ENCODE measurements around the gene STK33. TPM values are rescaled to one million over a fixed set of nuclear protein-coding genes. Genes with fewer than 3 reads are reported as not detected.

STK33 gene
- polyA plus RNA-seq, 1 of the 3 experiments (the other 2 are of a cell fraction) = 12.3 TPM

GRCh38 chr11:8615291-8616032 is 21.4 kb upstream of the STK33 start:
- no peak for DNase-seq
- no peaks in the 10 kb centered on the region for H3K27me3 ChIP-seq (ENCODE audit: insufficient read depth)
- H3K4me3 ChIP-seq (ENCODE audit: low read depth in 2 of 2, low read length in 1 of 2) = no peak overlapping the region
- no peaks in the 10 kb centered on the region for H3K9me2 ChIP-seq
- no peak overlapping the region for H2AFZ ChIP-seq (ENCODE audit: low read depth)
- no peaks in the 10 kb centered on the region for H3F3A ChIP-seq (replicated peaks; ENCODE audit: insufficient read depth)
- no peak overlapping the region for H3K9ac ChIP-seq
- H3K27ac ChIP-seq (ENCODE audit: low read depth in 2 of 2, low read length in 1 of 2) = no peak overlapping the region
- no peak overlapping the region for H3K4me2 ChIP-seq
- H4K20me1 ChIP-seq (ENCODE audit: insufficient read depth) = no peaks in the 10 kb centered on the region
- POLR2A ChIA-PET = no interaction called here
- 82% methylated on average over 4 of the region's 4 CpGs for WGBS (ENCODE audit: low lambda C conversion rate)
- peaks cover 0 to 19% of the 10 kb centered on the region in 2 experiments for H3K36me3 ChIP-seq (replicated peaks in 1 of 2; ENCODE audit: control insufficient read depth in 1 of 2, insufficient read depth in 2 of 2, low read length in 1 of 2)
- H3K9me3 ChIP-seq = no peaks in the 10 kb centered on the region
- H3K4me1 ChIP-seq (ENCODE audit: control insufficient read depth in 1 of 2, insufficient read depth in 2 of 2, low read depth in 1 of 2, low read length in 1 of 2) = no peaks in the 10 kb centered on the region; a peak in 1 of 4 replicates
- CTCF ChIA-PET = no interaction called here
- H3K79me2 ChIP-seq (ENCODE audit: insufficient read depth) = no peaks in the 10 kb centered on the region
- no peak for TF ChIP-seq YY1 (IDR thresholded peaks at IDR 0.05; ENCODE audit: low read depth)

DNA sequence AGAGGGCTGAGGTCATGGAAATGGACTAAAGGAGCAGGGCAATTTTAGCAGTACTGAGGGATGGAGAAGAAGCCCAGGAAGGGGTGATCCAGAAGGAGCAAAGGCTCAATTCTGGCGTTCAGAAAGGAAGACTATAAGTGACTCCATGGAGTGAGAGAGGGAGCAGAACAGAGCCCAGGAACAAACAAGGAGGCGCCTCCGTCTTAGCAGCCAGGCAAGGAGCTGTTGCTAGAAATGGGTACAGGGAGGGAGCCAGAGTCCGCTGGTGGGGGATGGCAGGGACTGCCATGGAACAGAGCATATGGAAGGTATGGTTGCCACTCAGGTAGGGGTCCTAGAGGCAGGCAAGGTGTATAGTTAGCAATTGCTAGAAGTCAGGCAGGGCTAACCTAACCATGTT is 20.5 kb upstream of the STK33 start:
- no peak for TF ChIP-seq YY1 (IDR thresholded peaks at IDR 0.05; ENCODE audit: low read depth)
- TF ChIP-seq USF1 (IDR thresholded peaks at IDR 0.05; ENCODE audit: borderline replicate concordance, low read depth) = no peak
- no peak for TF ChIP-seq CHD2 (IDR thresholded peaks at IDR 0.05; ENCODE audit: low read length, partially characterized antibody)
- no peak for TF ChIP-seq TCF12 (IDR thresholded peaks at IDR 0.05)
- no peak for TF ChIP-seq MAX (IDR thresholded peaks at IDR 0.05; ENCODE audit: low read depth)
- no peak for TF ChIP-seq NRF1 (IDR thresholded peaks at IDR 0.05; ENCODE audit: low read depth, low read length)
- TF ChIP-seq, protein P1, sequence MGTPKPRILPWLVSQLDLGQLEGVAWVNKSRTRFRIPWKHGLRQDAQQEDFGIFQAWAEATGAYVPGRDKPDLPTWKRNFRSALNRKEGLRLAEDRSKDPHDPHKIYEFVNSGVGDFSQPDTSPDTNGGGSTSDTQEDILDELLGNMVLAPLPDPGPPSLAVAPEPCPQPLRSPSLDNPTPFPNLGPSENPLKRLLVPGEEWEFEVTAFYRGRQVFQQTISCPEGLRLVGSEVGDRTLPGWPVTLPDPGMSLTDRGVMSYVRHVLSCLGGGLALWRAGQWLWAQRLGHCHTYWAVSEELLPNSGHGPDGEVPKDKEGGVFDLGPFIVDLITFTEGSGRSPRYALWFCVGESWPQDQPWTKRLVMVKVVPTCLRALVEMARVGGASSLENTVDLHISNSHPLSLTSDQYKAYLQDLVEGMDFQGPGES (IDR thresholded peaks at IDR 0.05; ENCODE audit: low read depth, low read length) = no peak
- TF ChIP-seq EP300 (IDR thresholded peaks at IDR 0.05; ENCODE audit: borderline replicate concordance in 1 of 2, low read depth in 1 of 2, low read length in 1 of 2) = no peak
- no peak for TF ChIP-seq RAD21 (IDR thresholded peaks at IDR 0.05; ENCODE audit: low read length)
- no peak for TF ChIP-seq USF2 (IDR thresholded peaks at IDR 0.05; ENCODE audit: borderline replicate concordance, low read depth, low read length)
- no peak for TF ChIP-seq REST (IDR thresholded peaks at IDR 0.05; ENCODE audit: low read depth, low read length)
- no peak for TF ChIP-seq NFIC (IDR thresholded peaks at IDR 0.05; ENCODE audit: borderline replicate concordance)
- no peak for TF ChIP-seq FOSL2 (IDR thresholded peaks at IDR 0.05; ENCODE audit: borderline replicate concordance, low read depth)
- TF ChIP-seq RCOR1 (IDR thresholded peaks at IDR 0.05; ENCODE audit: low read length) = no peak
- TF ChIP-seq SMC3 (IDR thresholded peaks at IDR 0.05; ENCODE audit: low read depth, low read length) = no peak
- TF ChIP-seq TAF1 (IDR thresholded peaks at IDR 0.05; ENCODE audit: borderline replicate concordance, low read depth, low read length) = no peak
- H3K36me3 ChIP-seq (replicated peaks in 1 of 2; ENCODE audit: control insufficient read depth in 1 of 2, insufficient read depth in 2 of 2, low read length in 1 of 2) = peaks cover 0 to 19% of the 10 kb centered on the region in 2 experiments
- H3K9me2 ChIP-seq = no peaks in the 10 kb centered on the region
- no peaks in the 10 kb centered on the region for H3K79me2 ChIP-seq (ENCODE audit: insufficient read depth)
- H3K4me1 ChIP-seq (ENCODE audit: control insufficient read depth in 1 of 2, insufficient read depth in 2 of 2, low read depth in 1 of 2, low read length in 1 of 2) = no peaks in the 10 kb centered on the region
- no peak overlapping the region for H2AFZ ChIP-seq (ENCODE audit: low read depth)
- no peak overlapping the region for H3K27ac ChIP-seq (ENCODE audit: low read depth in 2 of 2, low read length in 1 of 2)
- no peaks in the 10 kb centered on the region for H3K9me3 ChIP-seq
- ChIA-PET POLR2A (no interaction called here), CTCF (no interaction called here)
- no peaks in the 10 kb centered on the region for H4K20me1 ChIP-seq (ENCODE audit: insufficient read depth)
- H3K4me2 ChIP-seq = no peak overlapping the region
- DNase-seq = no peak
- WGBS (ENCODE audit: low lambda C conversion rate) = 85% methylated on average over 4 of the region's 4 CpGs
- no peak overlapping the region for H3K9ac ChIP-seq
- H3K4me3 ChIP-seq (ENCODE audit: low read depth in 2 of 2, low read length in 1 of 2) = no peak overlapping the region
- no peaks in the 10 kb centered on the region for H3F3A ChIP-seq (replicated peaks; ENCODE audit: insufficient read depth)
- H3K27me3 ChIP-seq (ENCODE audit: insufficient read depth) = no peaks in the 10 kb centered on the region
